GM12875 (cell line): ENCODE results near the gene TEKT4.
"Not testable (repeated sequence)": the region's sequence is repeated elsewhere in the genome, so short reads cannot be mapped to it uniquely, and the experiment has no call there.

Source experiments
- H3K4me3 ChIP-seq: one replicate; pipeline ENCODE4 v1.5.1; 2011; ENCODE audit warnings: low read depth, low read length, control low read depth
- TF ChIP-seq, protein P1 (sequence below): IDR thresholded peaks from 2 replicates; pipeline ENCODE4 v1.5.1; 2011; ENCODE audit warnings: low read depth, mild to moderate bottlenecking, control low read depth, inconsistent platforms, low read length, moderate library complexity, borderline replicate concordance; ENCODE audit not compliant: insufficient read depth

TEKT4 gene

DNA sequence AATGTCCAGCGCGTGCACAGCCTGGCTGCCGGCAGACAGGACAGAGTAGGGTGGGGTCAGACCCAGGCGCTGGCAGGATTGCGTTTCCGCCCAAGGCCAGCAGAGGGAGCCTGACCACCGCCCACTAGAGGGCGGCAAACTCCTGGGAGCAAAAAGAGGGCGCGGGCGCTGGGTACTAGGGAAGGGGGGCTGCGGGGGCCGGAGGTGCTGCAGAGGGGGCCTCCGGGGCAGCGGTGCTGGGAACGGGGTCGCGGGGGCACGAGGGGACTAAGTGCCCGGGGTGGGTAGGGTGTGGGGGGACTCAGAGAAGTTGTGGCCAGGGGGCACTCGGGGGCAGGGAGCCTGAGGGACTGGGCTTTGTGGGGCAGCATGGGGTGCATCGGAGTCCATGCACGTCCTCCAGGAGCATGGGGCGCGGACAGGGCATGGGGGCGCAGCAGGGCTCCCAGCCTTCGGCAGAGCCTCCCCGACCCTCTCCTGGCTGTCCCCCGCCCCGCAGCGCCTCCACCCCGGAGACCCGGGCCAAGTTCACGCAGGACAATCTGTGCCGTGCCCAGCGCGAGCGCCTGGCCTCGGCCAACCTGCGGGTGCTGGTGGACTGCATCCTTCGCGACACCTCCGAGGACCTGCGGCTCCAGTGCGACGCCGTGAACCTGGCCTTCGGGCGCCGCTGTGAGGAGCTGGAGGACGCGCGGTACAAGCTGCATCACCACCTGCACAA lies 3.2 kb downstream of the TEKT4 start:
- no peak overlapping the region for H3K4me3 ChIP-seq
- TF ChIP-seq, protein P1, sequence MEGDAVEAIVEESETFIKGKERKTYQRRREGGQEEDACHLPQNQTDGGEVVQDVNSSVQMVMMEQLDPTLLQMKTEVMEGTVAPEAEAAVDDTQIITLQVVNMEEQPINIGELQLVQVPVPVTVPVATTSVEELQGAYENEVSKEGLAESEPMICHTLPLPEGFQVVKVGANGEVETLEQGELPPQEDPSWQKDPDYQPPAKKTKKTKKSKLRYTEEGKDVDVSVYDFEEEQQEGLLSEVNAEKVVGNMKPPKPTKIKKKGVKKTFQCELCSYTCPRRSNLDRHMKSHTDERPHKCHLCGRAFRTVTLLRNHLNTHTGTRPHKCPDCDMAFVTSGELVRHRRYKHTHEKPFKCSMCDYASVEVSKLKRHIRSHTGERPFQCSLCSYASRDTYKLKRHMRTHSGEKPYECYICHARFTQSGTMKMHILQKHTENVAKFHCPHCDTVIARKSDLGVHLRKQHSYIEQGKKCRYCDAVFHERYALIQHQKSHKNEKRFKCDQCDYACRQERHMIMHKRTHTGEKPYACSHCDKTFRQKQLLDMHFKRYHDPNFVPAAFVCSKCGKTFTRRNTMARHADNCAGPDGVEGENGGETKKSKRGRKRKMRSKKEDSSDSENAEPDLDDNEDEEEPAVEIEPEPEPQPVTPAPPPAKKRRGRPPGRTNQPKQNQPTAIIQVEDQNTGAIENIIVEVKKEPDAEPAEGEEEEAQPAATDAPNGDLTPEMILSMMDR: peak; percentile 100

DNA sequence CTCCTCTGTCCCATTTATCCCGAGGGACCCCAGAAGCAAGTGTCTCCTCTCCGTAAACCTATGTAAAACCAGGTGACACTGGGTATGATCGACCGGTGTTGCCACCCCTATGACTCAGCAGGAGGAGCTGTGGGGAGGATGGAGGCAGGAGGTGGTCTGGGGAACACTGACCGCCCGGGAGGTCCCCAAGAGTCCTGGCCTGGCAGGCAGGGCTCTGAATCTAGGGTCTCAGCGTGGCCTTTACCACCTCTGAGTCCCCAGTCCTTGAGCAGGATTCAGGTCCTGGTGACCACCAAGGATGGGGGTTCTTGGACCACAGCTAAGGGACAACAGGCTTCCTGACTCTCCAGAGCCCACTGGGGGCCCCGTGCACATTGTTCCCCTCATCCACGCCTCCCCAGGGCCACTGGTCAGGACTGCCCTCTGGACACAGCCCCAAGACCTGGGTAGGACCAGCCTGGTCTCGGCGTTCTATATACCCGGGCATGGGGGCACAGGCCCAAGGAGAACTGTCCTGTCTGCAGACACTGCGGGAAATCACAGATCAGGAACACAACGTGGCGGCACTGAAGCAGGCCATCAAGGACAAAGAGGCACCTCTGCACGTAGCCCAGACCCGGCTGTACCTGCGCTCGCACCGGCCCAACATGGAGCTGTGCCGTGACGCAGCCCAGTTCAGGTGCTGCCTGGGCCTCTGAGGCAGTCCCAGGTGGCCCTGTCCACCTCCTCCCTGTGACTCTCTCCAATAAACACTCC lies 4.0 kb downstream of the TEKT4 start:
- no peak overlapping the region for H3K4me3 ChIP-seq
- TF ChIP-seq, protein P1: no peak

DNA sequence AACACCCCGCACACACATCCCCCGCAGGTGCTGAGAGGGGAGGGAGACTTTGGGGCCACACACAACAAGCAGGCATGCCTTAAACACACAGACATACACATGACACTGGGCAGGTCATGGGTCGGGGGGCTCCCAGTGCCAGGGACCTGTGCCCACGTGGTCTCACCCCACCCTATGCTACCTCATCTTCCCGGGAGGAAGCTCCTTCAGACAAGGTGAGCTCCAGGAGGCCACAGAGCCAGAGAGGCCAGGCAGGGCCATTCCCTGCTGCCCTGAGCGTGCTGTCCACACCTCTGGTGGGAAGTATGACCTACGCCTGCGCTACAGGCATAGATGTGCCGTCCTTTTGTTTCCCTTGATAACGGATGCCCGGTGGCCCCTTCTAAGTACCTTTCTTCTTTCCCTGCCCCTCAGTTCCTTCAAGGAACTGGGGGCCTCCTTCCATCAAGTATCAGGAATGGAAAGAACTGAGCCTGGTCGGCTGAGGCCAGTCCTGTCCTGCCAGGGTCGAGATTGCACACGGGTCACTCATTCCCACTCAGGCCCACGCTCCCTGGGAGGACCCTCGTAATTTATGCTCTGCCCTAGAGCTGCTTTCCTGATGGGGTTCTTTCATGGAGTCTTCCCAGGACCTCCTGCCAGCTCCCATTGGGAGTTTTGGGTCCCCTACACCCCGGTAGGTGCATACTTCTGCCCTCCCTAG lies 4.7 kb downstream of the TEKT4 start:
- H3K4me3 ChIP-seq: no peak overlapping the region
- TF ChIP-seq, protein P1: no peak

DNA sequence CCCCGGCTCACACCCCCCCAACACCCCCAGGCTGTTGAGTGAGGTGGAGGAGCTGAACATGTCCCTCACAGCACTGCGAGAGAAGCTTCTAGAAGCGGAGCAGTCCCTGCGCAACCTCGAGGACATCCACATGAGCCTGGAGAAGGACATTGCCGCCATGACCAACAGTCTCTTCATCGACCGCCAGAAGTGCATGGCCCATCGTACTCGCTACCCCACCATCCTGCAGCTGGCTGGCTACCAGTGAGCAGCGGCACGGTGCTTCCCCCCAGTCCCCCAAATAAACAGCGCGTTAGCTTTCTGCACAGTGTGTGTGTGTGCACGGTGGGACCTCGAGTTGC lies 5.3 kb downstream of the TEKT4 start:
- H3K4me3 ChIP-seq: no peak overlapping the region
- TF ChIP-seq, protein P1: no peak

DNA sequence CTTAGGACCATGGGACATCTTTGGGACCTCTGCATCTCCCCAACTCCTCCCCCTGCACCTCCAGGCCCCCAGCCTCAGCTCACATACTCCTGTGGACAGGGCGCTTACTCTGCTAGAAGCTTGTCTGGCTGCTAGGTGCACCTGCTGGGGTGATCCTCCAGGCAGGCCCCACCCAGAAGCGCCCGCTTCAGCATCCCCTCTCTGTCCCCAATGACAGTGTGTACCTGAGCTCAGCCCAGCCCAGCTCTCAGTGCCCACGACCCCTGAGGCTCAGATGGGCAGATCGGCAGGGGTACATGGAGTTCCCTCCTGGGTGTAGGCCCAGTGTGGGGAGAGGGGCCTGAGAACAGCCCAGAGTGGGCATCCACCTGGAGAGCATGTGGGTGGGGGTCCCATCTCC lies 5.9 kb downstream of the TEKT4 start:
- no peak overlapping the region for H3K4me3 ChIP-seq
- TF ChIP-seq, protein P1: no peak

DNA sequence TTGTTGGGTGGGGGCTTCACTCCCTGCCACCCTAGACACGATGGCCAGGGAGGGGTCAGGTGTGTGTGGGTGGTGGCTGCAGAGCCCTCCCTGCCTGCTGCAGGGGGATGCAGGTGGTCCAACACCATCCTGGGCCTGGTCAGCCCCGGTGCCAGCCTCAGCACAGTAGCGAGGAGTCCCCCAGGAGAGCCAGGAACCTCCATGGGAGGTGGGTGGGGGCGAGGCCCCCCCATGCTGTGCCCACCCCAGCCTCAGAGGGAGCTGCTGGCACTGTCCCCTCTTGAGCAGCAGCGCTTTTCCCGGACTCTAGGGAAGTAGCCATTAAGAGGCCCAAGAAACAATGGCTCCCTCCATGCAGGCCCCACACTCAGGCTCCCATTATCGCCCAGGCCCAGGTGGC lies 7.3 kb downstream of the TEKT4 start:
- H3K4me3 ChIP-seq: not testable (repeated sequence)

DNA sequence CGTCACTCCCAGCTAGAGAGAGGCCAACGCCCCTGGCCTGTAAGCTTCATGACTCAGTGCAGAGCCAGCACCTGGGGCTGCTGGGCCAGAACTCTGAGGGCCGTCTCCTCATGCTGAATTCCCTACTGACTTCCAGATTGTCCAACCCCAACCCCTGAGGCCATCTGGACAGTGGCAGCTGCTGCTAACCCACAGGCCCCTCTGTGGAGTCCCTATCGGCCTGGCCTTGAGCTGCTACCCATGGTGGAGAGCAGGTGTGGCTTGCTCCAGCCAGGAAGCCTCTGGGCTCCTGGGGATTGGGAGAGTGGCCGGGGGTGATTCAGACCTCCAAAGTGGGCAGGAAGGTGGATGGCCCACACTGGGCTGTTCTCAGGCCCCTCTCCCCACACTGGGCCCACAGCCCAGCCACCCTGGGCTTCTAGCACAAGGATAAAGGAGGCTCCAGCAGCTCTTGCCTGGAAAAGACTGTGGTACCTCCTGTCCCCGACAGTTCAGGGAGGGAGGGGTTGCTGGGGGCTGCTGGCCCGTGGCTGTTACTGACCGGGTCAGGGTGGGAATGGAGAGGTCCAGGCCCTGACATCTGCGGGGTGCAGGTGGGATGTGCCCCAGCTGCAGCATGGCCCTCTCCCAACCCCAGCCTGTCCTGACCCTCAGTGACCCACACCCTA lies 8.2 kb downstream of the TEKT4 start:
- TF ChIP-seq, protein P1: no peak
- no peak overlapping the region for H3K4me3 ChIP-seq
